HG03460 (cell line): Measurements from ENCODE around the gene MYOM3.

Experiments
- ATAC-seq: cut with Tn5 transposase; IDR thresholded peaks from one replicate; pipeline ENCODE4 v1.9.1; 2021; ENCODE audit not compliant: unreplicated experiment

Gene MYOM3

GRCh38 chr1:24097663-24098062, 14.3 kb downstream of the MYOM3 start:
- no peak for ATAC-seq

GRCh38 chr1:24096739-24097103, 15.2 kb downstream of the MYOM3 start:
- ATAC-seq, result no peak

- no peak for ATAC-seq
These were observed 15.8 kb downstream of the MYOM3 start for GRCh38 chr1:24096009-24096738.

GRCh38 chr1:24095140-24095859, 16.6 kb downstream of the MYOM3 start:
- no peak for ATAC-seq

- ATAC-seq, result no peak
These were observed 17.4 kb downstream of the MYOM3 start for GRCh38 chr1:24094554-24094953.

- no peak for ATAC-seq
These were observed 18.2 kb downstream of the MYOM3 start for GRCh38 chr1:24093732-24094131.

- ATAC-seq, result no peak
These were observed 19.0 kb downstream of the MYOM3 start for GRCh38 chr1:24092979-24093378.

- no peak for ATAC-seq
These were observed 19.9 kb downstream of the MYOM3 start for GRCh38 chr1:24091971-24092482.

GRCh38 chr1:24090736-24091135, 21.2 kb downstream of the MYOM3 start:
- no peak for ATAC-seq

- ATAC-seq, result no peak
These were observed 22.0 kb downstream of the MYOM3 start for GRCh38 chr1:24089743-24090555.

GRCh38 chr1:24089027-24089742, 22.8 kb downstream of the MYOM3 start:
- no peak for ATAC-seq

- ATAC-seq, result no peak
These were observed 25.5 kb downstream of the MYOM3 start for GRCh38 chr1:24086466-24086865.

GRCh38 chr1:24085546-24085945, 26.4 kb downstream of the MYOM3 start:
- no peak for ATAC-seq

- ATAC-seq, result no peak
These were observed 26.9 kb downstream of the MYOM3 start for GRCh38 chr1:24085007-24085406.

- no peak for ATAC-seq
These were observed 27.9 kb downstream of the MYOM3 start for GRCh38 chr1:24084050-24084449.

- no peak for ATAC-seq
These were observed 29.6 kb downstream of the MYOM3 start for GRCh38 chr1:24082372-24082771.

- no peak for ATAC-seq
These were observed 30.7 kb downstream of the MYOM3 start for GRCh38 chr1:24081190-24081589.

- ATAC-seq, result no peak
These were observed 31.8 kb downstream of the MYOM3 start for GRCh38 chr1:24080131-24080530.

- no peak for ATAC-seq
These were observed 34.5 kb downstream of the MYOM3 start for GRCh38 chr1:24077278-24077978.

GRCh38 chr1:24075946-24076345, 36.0 kb downstream of the MYOM3 start:
- no peak for ATAC-seq

- no peak for ATAC-seq
These were observed 36.4 kb downstream of the MYOM3 start for GRCh38 chr1:24075590-24075854.
